Esophagus muscularis mucosa (tissue), 3 donors: Measurements from ENCODE around the gene MAP1LC3B.

Experiments
- CTCF ChIP-seq, 3 experiments: fragments of 200-600 bp in 2 of 3; fragments of 450-650 bp in 1 of 3; sonication (generic) in 2 of 3; IDR thresholded peaks; one replicate each; pipeline ENCODE4 v1.5.1; 2017 to 2019; ENCODE audit warnings: antibody characterized with exemption in 3 of 3, mild to moderate bottlenecking in 2 of 3, moderate library complexity in 1 of 3
- POLR2A ChIP-seq: fragments of 450-650 bp; IDR thresholded peaks from one replicate; pipeline ENCODE4 v1.6.1; 2017; ENCODE audit warnings: antibody characterized with exemption, moderate library complexity, mild to moderate bottlenecking, low read depth
- POLR2AphosphoS5 ChIP-seq, 2 donors: sonication (generic); formaldehyde crosslinking; IDR thresholded peaks; one replicate each; pipeline ENCODE4 v1.6.1; 2017; ENCODE audit warnings: antibody characterized with exemption in 2 of 2

GRCh38 chr16:87451563-87452210 lies 59.6 kb downstream of the MAP1LC3B start:
- no peak for TF ChIP-seq CTCF (IDR thresholded peaks at IDR 0.05)
- no peak for TF ChIP-seq POLR2AphosphoS5 (IDR thresholded peaks at IDR 0.05)
- TF ChIP-seq POLR2A, result no peak
